Astrocyte (in vitro differentiated cells and primary cell): ENCODE results near the gene ZFP36L1. TPM values are rescaled to one million over a fixed set of nuclear protein-coding genes. Genes with fewer than 3 reads are reported as not detected.

Experiments used
- DNase-seq: peaks from one replicate; pipeline ENCODE4 v3.0.0-alpha.2; 2010; ENCODE audit warnings: low read depth
- FAIRE-seq: peaks from 2 replicates; lab custom pipeline; 2011; peaks lifted over from hg19 to GRCh38; lab: Jason Lieb, UNC
- H2AFZ ChIP-seq: 2 replicates; pipeline ENCODE4 v1.6.0; 2012; ENCODE audit warnings: low read depth, low read length, inconsistent platforms
- H3K27ac ChIP-seq: 2 replicates; pipeline ENCODE4 v1.5.1; 2011; ENCODE audit warnings: low read depth, low read length, inconsistent platforms
- H3K27me3 ChIP-seq: 2 replicates; pipeline ENCODE4 v1.6.0; 2011; ENCODE audit warnings: low read length, inconsistent platforms; ENCODE audit not compliant: insufficient read depth
- H3K36me3 ChIP-seq: 2 replicates; pipeline ENCODE4 v1.5.1; 2011; ENCODE audit warnings: low read length, inconsistent platforms; ENCODE audit not compliant: insufficient read depth
- H3K4me1 ChIP-seq: 2 replicates; pipeline ENCODE4 v1.5.1; 2011; ENCODE audit warnings: low read length, inconsistent platforms; ENCODE audit not compliant: insufficient read depth
- H3K4me2 ChIP-seq: 2 replicates; pipeline ENCODE4 v1.6.0; 2012; ENCODE audit warnings: low read length, inconsistent platforms
- H3K4me3 ChIP-seq: 2 replicates; pipeline ENCODE4 v1.5.1; 2011; ENCODE audit warnings: low read depth, mild to moderate bottlenecking, low read length, inconsistent platforms; ENCODE audit not compliant: insufficient read depth
- H3K79me2 ChIP-seq: 2 replicates; pipeline ENCODE4 v1.6.0; 2012; ENCODE audit warnings: mild to moderate bottlenecking, low read length, inconsistent platforms; ENCODE audit not compliant: insufficient read depth
- H3K9ac ChIP-seq: 2 replicates; pipeline ENCODE4 v1.6.0; 2012; ENCODE audit warnings: mild to moderate bottlenecking, low read length, inconsistent platforms
- H3K9me3 ChIP-seq: 2 replicates; pipeline ENCODE4 v1.5.1; 2012; ENCODE audit warnings: low read depth, mild to moderate bottlenecking, low read length, inconsistent platforms; ENCODE audit not compliant: insufficient read depth
- H4K20me1 ChIP-seq: 2 replicates; pipeline ENCODE4 v1.6.0; 2012; ENCODE audit warnings: low read length, inconsistent platforms; ENCODE audit not compliant: insufficient read depth
- H3K27ac Mint-ChIP-seq: one replicate; pipeline ENCODE4 v1.8.0; 2021; ENCODE audit warnings: mild to moderate bottlenecking, mixed read lengths; ENCODE audit not compliant: unreplicated experiment
- H3K27me3 Mint-ChIP-seq: one replicate; pipeline ENCODE4 v1.8.0; 2021; ENCODE audit warnings: low read depth, mixed read lengths; ENCODE audit not compliant: unreplicated experiment
- H3K36me3 Mint-ChIP-seq: one replicate; pipeline ENCODE4 v1.8.0; 2021; ENCODE audit warnings: low read depth, mixed read lengths; ENCODE audit not compliant: unreplicated experiment
- H3K4me1 Mint-ChIP-seq: one replicate; pipeline ENCODE4 v1.8.0; 2021; ENCODE audit warnings: low read depth, mixed read lengths; ENCODE audit not compliant: unreplicated experiment
- H3K4me3 Mint-ChIP-seq: one replicate; pipeline ENCODE4 v1.8.0; 2021; ENCODE audit warnings: mild to moderate bottlenecking, moderate library complexity, mixed read lengths; ENCODE audit not compliant: unreplicated experiment
- H3K9me3 Mint-ChIP-seq: one replicate; pipeline ENCODE4 v1.8.0; 2021; ENCODE audit warnings: mild to moderate bottlenecking, mixed read lengths; ENCODE audit not compliant: unreplicated experiment
- CTCF ChIP-seq: IDR thresholded peaks from 2 replicates; pipeline ENCODE4 v1.5.1; 2011; ENCODE audit warnings: low read depth, mild to moderate bottlenecking, inconsistent platforms, low read length, moderate library complexity; ENCODE audit not compliant: insufficient read depth
- EZH2 ChIP-seq: IDR thresholded peaks from 2 replicates; pipeline ENCODE4 v1.6.1; 2012; ENCODE audit warnings: mild to moderate bottlenecking, low read length, inconsistent platforms; ENCODE audit not compliant: insufficient read depth
- total RNA-seq: library from RNA; stranded (reverse); gene quantifications from 2 replicates; pipeline ENCODE4 v1.2.1, GENCODE V29; 2021

Gene ZFP36L1
- total RNA-seq, 1 donor from 2014 or later: 219 TPM

DNA sequence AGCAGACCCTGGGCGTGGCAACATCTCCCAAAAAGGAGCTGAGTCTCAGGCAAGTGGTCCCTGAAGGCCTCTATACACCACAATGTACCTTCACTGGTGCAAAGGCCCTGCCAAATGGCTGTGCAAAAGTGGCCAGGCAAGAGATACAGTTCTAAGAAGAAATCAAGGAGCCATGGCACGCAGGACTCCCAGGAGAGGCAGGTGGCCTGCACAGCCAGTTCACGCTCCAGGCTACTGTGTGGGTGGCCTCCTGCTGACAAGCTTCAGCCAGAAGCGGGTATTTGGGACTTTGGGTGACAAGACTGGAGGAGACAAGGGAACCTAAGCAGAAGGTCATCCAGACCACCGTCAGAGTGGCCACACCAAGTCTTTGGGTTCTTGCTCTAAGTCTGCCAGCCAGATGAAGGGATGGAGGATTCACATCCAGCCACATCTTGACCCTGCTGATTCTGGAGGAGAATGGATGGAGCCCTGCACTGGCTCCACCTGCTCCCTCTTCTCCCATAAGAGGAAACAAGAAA lies 20.5 kb upstream of the ZFP36L1 start:
- DNase-seq (no peak), FAIRE-seq (no peak)
- H2AFZ ChIP-seq: no peak overlapping the region
- peaks cover 30% of the 10 kb centered on the region for H3K4me1 ChIP-seq
- Mint-ChIP-seq H3K27me3 (no peaks in the 10 kb centered on the region), H3K36me3 (peaks cover 5% of the 10 kb centered on the region), H3K27ac (no peak overlapping the region), H3K4me1 (peaks cover 22% of the 10 kb centered on the region), H3K9me3 (no peaks in the 10 kb centered on the region), H3K4me3 (no peak overlapping the region)
- H3K27ac ChIP-seq: no peak overlapping the region
- H3K4me2 ChIP-seq: no peak overlapping the region
- H3K4me3 ChIP-seq: no peak overlapping the region
- no peaks in the 10 kb centered on the region for H3K9me3 ChIP-seq
- no peaks in the 10 kb centered on the region for H4K20me1 ChIP-seq
- H3K79me2 ChIP-seq: peaks cover 14% of the 10 kb centered on the region
- H3K36me3 ChIP-seq: no peaks in the 10 kb centered on the region
- H3K9ac ChIP-seq: no peak overlapping the region
- H3K27me3 ChIP-seq: no peaks in the 10 kb centered on the region
- TF ChIP-seq CTCF (no peak), EZH2 (no peak)

GRCh38 chr14:68811171-68811570 lies 18.3 kb upstream of the ZFP36L1 start:
- Histone ChIP-seq H3K79me2 (peaks cover 14% of the 10 kb centered on the region), H3K9ac (no peak overlapping the region), H3K4me2 (no peak overlapping the region), H2AFZ (no peak overlapping the region), H3K4me3 (no peak overlapping the region), H3K27me3 (no peaks in the 10 kb centered on the region), H3K27ac (no peak overlapping the region), H3K9me3 (no peaks in the 10 kb centered on the region), H3K36me3 (no peaks in the 10 kb centered on the region), H3K4me1 (peaks cover 41% of the 10 kb centered on the region), H4K20me1 (no peaks in the 10 kb centered on the region)
- no peak for FAIRE-seq
- TF ChIP-seq CTCF: no peak
- no peak for TF ChIP-seq EZH2
- peaks cover 30% of the 10 kb centered on the region for H3K4me1 Mint-ChIP-seq
- H3K9me3 Mint-ChIP-seq: no peaks in the 10 kb centered on the region
- peaks cover 10% of the 10 kb centered on the region for H3K36me3 Mint-ChIP-seq
- no peak for DNase-seq
- H3K4me3 Mint-ChIP-seq: no peak overlapping the region
- H3K27me3 Mint-ChIP-seq: no peaks in the 10 kb centered on the region
- no peak overlapping the region for H3K27ac Mint-ChIP-seq

- peaks cover 34% of the 10 kb centered on the region for H3K4me1 ChIP-seq
- H3K9ac ChIP-seq: no peak overlapping the region
- no peak overlapping the region for H3K4me3 ChIP-seq
- Mint-ChIP-seq H3K27ac (no peak overlapping the region), H3K4me1 (peaks cover 29% of the 10 kb centered on the region), H3K36me3 (peaks cover 10% of the 10 kb centered on the region), H3K9me3 (no peaks in the 10 kb centered on the region), H3K4me3 (no peak overlapping the region), H3K27me3 (no peaks in the 10 kb centered on the region)
- no peaks in the 10 kb centered on the region for H3K27me3 ChIP-seq
- DNase-seq: no peak
- no peak for TF ChIP-seq EZH2
- no peak for TF ChIP-seq CTCF
- H3K79me2 ChIP-seq: peaks cover 7% of the 10 kb centered on the region
- no peaks in the 10 kb centered on the region for H3K36me3 ChIP-seq
- no peak overlapping the region for H2AFZ ChIP-seq
- H3K27ac ChIP-seq: no peak overlapping the region
- H3K9me3 ChIP-seq: no peaks in the 10 kb centered on the region
- no peaks in the 10 kb centered on the region for H4K20me1 ChIP-seq
- FAIRE-seq: no peak
- H3K4me2 ChIP-seq: no peak overlapping the region
These were observed 17.6 kb upstream of the ZFP36L1 start for GRCh38 chr14:68810173-68811153.
